ENCODE data around the gene ACOT7. TPM values are rescaled to one million over a fixed set of nuclear protein-coding genes. Genes with fewer than 3 reads are reported as not detected.
"Not testable (repeated sequence)": the region's sequence is repeated elsewhere in the genome, so short reads cannot be mapped to it uniquely, and the experiment has no call there.

The ACOT7 gene
- total RNA-seq, 3 donors from 2014 or later, result 9.4 to 12.8 (median 11.5) TPM

GRCh38 chr1:6401673-6402072, 8.1 kb upstream of the ACOT7 start:
- DNase-seq (ENCODE audit: low spot score in 2 of 2), result no peak
- intact Hi-C loops (cut with DNase I; ENCODE audit: low total_unique reads), result no loop called here

GRCh38 chr1:6399294-6399693, 5.7 kb upstream of the ACOT7 start:
- no peaks in the 10 kb centered on the region for H3K4me1 ChIP-seq
- DNase-seq (ENCODE audit: low spot score in 2 of 2), result no peak
- TF ChIP-seq POLR2A (IDR thresholded peaks at IDR 0.05) (no peak), POLR2AphosphoS5 (IDR thresholded peaks at IDR 0.05) (no peak), CTCF (IDR thresholded peaks at IDR 0.05) (no peak)
- no peak overlapping the region for H3K27ac ChIP-seq
- H3K9me3 ChIP-seq, result no peaks in the 10 kb centered on the region
- H3K36me3 ChIP-seq, result no peaks in the 10 kb centered on the region
- H3K4me3 ChIP-seq, result no peak overlapping the region
- no peaks in the 10 kb centered on the region for H3K27me3 ChIP-seq
- intact Hi-C loops (cut with DNase I; ENCODE audit: low total_unique reads), result no loop called here

More at GRCh38 chr1:6401673-6402072, 8.1 kb upstream of the ACOT7 start:
- Histone ChIP-seq H3K4me1 (no peaks in the 10 kb centered on the region), H3K4me3 (no peak overlapping the region), H3K36me3 (no peaks in the 10 kb centered on the region), H3K27me3 (no peaks in the 10 kb centered on the region), H3K9me3 (no peaks in the 10 kb centered on the region), H3K27ac (no peak overlapping the region)
- TF ChIP-seq POLR2A (IDR thresholded peaks at IDR 0.05) (no peak), CTCF (IDR thresholded peaks at IDR 0.05) (no peak), POLR2AphosphoS5 (IDR thresholded peaks at IDR 0.05) (no peak)

- no peak for DNase-seq (ENCODE audit: low spot score in 2 of 2)
- Histone ChIP-seq H3K4me3 (no peak overlapping the region), H3K4me1 (no peaks in the 10 kb centered on the region), H3K36me3 (no peaks in the 10 kb centered on the region), H3K9me3 (no peaks in the 10 kb centered on the region), H3K27me3 (no peaks in the 10 kb centered on the region), H3K27ac (no peak overlapping the region)
- TF ChIP-seq CTCF (IDR thresholded peaks at IDR 0.05), result no peak
- intact Hi-C loops (cut with DNase I; ENCODE audit: low total_unique reads), result no loop called here
Measured at GRCh38 chr1:6397844-6398441, 4.4 kb upstream of the ACOT7 start.

GRCh38 chr1:6396998-6397397, 3.4 kb upstream of the ACOT7 start:
- intact Hi-C loops (cut with DNase I; ENCODE audit: low total_unique reads), result no loop called here
- H3K4me3 ChIP-seq, result no peak overlapping the region
- no peak for TF ChIP-seq POLR2AphosphoS5 (IDR thresholded peaks at IDR 0.05)
- TF ChIP-seq POLR2A (IDR thresholded peaks at IDR 0.05), result no peak
- TF ChIP-seq CTCF (IDR thresholded peaks at IDR 0.05), result no peak
- H3K36me3 ChIP-seq, result no peaks in the 10 kb centered on the region
- H3K27ac ChIP-seq, result no peak overlapping the region
- no peaks in the 10 kb centered on the region for H3K9me3 ChIP-seq
- H3K27me3 ChIP-seq, result no peaks in the 10 kb centered on the region
- peaks cover 4 to 8% of the 10 kb centered on the region in 2 donors for H3K4me1 ChIP-seq
- no peak for DNase-seq (ENCODE audit: low spot score in 2 of 2)

- H3K27me3 ChIP-seq; DNase-seq (ENCODE audit: low spot score in 2 of 2); H3K27ac ChIP-seq; intact Hi-C loops (cut with DNase I; ENCODE audit: low total_unique reads); H3K36me3 ChIP-seq; H3K4me1 ChIP-seq; H3K4me3 ChIP-seq; H3K9me3 ChIP-seq: not testable (repeated sequence)
Measured at GRCh38 chr1:6395781-6396244, 2.2 kb upstream of the ACOT7 start.

GRCh38 chr1:6395130-6395529, 1.6 kb upstream of the ACOT7 start:
- intact Hi-C loops (cut with DNase I; ENCODE audit: low total_unique reads); H3K27me3 ChIP-seq: not testable (repeated sequence)

More at GRCh38 chr1:6395130-6395529, 1.6 kb upstream of the ACOT7 start:
- not testable (repeated sequence) for H3K9me3 ChIP-seq; DNase-seq (ENCODE audit: low spot score in 2 of 2); H3K27ac ChIP-seq; H3K4me1 ChIP-seq; H3K4me3 ChIP-seq; H3K36me3 ChIP-seq

All from breast epithelium (tissue), 4 donors.